H4 (cell line): ENCODE results near the gene GLCCI1. TPM values are rescaled to one million over a fixed set of nuclear protein-coding genes. Genes with fewer than 3 reads are reported as not detected.
"Not testable (repeated sequence)": the region's sequence is repeated elsewhere in the genome, so short reads cannot be mapped to it uniquely, and the experiment has no call there.

ENCODE experiments used
- DNase-seq: peaks from one replicate; pipeline ENCODE4 v3.0.0-alpha.2; 2015; ENCODE audit warnings: low spot score
- total RNA-seq: library from RNA; depleted of rRNA; stranded (reverse); fragments of >200 nt; shearing (Covaris generic); gene quantifications from 2 replicates; pipeline ENCODE4 v1.2.3, GENCODE V29; 2014

The GLCCI1 gene
- total RNA-seq, 1 experiment from 2014 or later: 6.7 TPM

DNA sequence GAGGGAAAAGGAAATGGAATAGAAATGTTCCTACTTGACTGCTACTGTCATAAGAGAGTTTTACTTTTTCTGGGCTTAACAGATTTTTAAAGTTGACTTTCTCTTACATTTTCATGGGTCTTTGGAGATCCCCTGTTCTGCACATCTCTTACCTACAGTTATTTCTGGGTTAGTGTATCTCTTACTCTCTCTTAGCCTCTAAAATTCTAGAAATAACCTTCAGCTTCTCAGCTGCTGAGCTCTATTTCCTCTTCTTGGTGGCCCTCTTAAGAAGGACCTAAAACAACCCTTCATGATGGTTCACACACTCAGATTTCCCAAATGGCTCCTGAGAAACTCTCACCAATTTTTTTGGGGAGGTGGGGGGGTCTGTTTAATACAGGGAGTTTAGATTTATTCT, 79.5 kb downstream of the GLCCI1 start:
- not testable (repeated sequence) for DNase-seq

DNA sequence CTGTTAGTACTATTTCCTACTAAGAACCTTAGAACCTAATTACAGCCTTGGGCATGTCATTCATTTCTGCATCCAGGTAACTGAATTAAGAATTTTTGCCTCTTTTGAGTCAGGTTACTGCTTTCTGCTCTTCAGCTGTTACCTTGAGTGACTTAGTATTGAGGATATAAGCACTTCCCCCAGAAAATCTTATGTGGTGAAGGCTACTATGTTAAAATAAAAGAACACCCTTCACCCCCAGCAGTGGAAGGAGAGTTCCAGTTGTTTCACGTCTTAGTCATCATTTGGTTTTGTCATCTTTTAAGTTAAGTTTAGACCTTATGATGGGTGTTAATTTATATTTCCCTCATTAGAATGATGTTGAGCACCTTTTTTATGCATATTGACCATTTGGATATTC, 82.8 kb downstream of the GLCCI1 start:
- DNase-seq: no peak

DNA sequence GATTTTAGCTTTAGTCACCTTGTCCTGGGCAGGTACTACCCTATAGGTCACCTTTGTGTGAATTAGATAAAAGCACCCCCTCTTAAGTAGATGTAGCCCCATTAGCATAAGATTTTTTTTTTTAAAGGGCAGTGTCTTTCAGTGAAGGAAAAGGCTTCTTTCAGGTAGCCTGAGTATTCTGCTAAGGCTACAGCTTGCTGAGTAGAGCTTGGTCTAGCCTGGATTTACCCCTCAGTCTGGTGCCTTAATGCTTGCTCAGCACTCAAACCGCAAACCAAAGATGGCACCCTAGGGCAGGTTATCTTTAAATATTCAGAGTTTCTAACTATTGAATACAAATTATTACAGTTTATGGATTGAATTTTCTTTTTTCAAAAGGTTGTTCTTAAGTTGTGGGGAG, 83.4 kb downstream of the GLCCI1 start:
- no peak for DNase-seq

DNA sequence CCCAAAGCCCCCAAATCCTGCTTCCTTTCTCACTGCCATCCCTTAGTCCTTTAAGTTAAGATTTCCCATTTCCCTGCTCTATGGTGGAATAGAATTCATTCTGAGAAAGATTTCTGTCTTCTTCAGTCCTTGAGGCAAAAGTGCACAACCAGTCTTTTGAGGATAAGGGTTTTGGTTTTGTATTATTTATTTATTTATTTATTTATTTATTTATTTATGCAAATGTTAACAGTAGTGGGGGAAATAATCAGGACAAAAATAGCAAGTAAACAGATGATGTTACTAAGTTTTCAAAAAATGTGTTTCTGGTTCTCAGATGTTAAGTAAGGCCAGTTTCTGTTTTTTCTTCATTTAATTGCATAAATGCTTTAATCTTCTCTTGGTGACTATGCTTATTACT, 84.2 kb downstream of the GLCCI1 start:
- DNase-seq: no peak

DNA sequence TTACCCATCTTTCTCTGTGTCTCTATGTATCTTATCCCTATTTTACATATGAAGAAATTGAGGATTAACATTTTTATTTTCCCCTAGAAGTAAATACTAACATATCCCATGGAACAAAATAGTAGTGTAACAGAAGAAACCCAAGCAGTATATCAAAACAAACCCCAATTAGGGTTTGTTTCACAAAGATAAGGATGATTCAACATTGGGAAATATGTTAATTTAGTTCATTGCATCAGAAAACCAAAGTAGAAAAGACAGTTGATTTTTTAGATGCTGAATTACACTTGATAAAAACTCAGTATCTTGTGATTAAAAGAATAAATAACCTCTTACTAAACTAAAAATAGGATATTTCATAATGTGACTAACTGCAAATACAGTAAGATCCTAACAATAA, 87.8 kb downstream of the GLCCI1 start:
- no peak for DNase-seq

DNA sequence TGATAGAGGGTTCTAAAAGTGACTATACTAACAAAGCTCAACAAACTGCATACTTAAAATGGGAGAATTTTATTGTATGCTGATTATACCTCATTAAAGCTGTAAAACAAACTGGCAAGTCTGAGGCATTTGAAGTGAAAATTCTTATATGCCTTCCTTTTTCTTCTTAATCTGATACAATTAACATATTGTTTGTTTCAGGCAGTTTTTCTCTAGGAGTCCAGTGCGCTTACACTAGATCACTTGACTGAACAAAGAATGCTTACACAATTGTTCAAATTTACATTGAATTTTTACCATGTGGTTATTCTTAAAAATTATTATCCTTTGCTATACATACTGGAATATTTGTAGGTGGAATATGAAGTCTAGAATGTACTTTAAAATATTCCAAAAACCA, 89.0 kb downstream of the GLCCI1 start:
- no peak for DNase-seq

DNA sequence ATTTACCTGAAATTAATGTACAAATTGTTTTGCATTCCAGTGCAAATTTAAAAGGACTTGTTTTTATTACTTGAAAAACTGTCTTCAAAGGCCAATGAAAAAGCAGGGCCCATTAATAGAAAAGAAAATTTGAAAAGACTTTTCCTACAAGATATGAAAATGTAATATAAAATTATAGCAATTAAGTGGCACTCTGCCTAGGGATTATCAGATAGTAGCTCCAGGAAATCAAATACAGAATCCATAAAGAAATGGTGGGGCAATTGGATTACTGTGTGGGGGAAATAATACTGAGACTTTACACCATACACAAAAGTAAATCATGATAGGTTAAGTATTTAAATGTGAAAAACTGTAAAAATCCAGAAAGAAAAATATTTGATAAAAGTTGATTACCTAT, 89.7 kb downstream of the GLCCI1 start:
- no peak for DNase-seq

DNA sequence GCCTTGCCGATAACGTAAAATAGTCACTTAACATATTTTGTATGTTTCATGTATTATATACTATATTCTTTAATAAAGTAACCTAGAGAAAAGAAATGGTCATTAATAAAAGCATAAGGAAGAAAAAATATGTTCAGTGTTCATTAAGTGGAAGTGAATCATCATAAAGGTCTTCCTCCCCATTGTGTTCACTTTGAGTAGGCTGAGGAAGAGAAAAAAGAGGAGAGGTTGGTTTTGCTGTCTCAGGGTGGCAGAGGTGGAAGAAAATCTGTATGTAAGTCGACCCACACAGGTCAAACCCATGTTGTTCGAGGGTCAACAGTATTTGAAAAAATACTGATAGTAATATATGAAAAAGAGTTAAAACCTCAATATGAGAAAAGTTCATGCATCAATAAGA, 90.3 kb downstream of the GLCCI1 start:
- no peak for DNase-seq

DNA sequence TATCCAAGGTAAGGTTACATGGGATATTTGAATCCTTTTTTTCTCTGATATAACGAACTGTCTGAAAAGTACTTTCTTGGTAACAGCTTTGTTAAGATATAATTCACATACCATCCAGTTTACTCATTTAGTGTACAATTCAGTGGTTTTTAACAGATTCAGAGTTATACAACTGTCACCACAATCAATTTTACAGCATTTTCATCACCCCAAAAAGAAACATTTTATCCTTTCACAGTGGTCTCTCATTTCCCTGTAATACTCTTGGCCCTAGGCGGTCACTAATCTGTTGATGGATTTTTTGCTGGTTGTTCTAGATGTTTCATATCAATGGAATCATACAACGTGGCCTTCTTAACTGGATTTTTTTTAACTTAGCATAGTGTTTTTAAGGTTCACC, 91.6 kb downstream of the GLCCI1 start:
- DNase-seq: no peak

DNA sequence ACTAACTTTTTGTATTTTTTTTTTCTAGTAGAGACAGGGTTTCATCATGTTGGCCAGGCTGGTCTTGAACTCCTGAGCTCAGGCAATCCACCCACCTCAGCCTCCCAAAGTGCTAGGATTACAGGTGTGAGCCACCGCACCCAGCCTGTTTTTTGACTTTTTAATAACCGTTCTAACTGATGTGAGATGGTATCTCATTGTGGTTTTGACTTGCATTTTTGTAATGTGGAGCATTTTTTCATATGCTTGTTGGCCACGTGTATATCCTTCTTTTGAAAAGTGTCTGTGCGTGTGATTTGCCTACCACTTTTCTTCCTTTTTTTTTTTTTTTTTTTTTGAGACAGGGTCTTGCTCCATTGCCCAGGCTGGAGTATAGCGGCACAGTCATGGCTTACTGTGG, 94.7 kb downstream of the GLCCI1 start:
- not testable (repeated sequence) for DNase-seq

DNA sequence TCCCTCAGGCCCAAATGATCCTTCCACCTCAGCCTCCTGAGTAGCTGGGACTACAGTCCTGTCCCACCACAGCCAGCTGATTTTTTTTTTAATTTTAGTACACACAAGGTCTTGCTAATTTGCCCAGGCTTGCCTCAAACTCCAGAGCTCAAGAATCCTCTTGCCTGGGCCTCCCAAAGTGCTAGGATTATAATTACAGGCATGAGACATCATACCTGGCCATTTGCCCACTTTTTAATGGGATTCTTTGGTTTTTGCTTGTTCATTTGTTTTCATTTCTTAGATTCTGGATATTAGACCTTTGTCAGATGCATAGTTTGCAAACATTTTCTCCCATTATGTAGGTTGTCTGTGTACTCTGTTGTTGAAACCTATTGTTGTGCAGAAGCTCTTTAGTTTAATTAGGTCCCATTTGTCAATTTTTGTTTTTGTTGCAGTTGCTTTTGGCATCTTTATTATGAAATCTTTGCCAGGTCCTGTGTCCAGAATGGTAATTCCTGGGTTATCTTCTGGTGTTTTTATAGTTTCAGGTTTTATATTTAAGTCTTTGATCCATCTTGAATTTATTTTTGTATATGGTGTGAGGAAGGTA, 95.2 kb downstream of the GLCCI1 start:
- peak; percentile 58 for DNase-seq

DNA sequence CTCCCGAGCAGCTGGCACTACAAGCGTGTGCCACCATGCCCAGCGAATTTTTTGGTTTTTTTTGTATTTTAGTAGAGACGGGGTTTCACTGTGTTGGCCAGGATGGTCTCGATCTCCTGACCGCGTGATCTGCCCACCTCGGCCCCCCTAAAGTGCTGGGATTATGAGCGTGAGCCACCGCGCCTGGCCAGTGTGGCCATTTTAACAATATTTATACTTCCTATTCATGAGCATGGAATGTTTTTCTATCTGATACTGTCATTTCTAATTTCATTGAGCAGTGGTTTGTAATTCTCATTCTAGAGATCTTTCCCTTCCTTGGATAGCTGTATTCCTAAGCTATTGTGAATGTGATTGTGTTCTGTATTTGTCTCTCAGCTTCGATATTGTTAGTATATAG, 96.2 kb downstream of the GLCCI1 start:
- DNase-seq: no peak

DNA sequence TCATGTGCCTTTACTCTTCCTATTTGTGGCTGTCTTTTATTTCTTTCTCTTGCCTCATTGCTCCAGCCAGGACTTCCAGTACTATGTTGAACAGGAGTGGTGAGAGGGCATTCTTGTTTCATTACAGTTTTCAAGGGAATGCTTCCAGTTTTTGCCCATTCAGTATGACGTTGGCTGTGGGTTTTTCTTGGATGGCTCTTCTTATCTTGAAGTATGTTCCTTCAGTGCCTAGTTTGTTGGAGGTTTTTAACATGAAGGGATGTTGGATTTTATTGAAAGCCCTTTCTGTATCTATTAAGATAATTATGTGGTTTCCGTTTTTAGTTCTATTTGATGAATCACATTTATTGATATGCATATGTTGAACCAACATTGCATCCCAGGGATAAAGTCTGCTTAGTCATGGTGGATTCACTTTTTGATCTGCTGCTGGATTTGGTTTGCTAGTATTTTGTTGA, 96.8 kb downstream of the GLCCI1 start:
- DNase-seq: peak; percentile 92

DNA sequence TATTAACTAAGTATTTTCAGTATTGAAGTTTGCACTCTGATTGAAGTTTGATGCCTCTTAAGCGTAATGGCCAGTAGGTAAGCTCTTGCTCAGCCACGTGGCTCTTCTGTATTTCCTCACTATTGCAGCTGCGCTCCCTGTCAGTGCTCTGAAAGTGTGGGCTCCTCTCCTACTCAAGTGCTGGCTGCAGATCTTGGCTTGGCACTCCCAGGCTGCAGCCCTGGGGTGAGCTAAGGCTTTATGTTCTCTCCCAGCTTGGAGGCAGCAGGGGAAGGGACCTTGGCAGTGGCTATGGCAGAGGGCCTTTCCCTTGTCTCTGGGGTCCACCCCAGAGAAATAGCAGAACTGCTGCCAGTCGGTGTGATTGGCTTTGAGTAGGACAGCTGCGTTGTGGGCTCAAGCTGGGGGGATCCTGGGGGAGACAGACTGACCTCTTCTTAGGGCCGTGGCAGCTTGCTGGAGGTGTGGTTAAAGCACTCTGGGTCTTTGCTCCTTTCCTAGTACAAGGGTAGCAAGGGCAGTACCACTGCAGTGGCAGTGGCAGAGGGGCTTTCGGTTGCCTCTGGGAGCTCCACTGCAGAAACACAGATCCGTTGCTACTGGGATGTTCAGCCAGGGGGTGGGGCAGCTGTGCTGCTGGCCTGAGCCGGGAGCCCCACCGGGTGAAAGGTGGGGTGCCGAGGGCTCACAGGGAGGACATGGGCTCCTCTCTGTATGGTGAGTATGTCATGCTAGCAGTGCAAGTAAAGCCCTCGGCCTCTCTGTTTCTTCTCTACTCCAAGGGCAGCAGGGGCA, 100.5 kb downstream of the GLCCI1 start:
- no peak for DNase-seq

DNA sequence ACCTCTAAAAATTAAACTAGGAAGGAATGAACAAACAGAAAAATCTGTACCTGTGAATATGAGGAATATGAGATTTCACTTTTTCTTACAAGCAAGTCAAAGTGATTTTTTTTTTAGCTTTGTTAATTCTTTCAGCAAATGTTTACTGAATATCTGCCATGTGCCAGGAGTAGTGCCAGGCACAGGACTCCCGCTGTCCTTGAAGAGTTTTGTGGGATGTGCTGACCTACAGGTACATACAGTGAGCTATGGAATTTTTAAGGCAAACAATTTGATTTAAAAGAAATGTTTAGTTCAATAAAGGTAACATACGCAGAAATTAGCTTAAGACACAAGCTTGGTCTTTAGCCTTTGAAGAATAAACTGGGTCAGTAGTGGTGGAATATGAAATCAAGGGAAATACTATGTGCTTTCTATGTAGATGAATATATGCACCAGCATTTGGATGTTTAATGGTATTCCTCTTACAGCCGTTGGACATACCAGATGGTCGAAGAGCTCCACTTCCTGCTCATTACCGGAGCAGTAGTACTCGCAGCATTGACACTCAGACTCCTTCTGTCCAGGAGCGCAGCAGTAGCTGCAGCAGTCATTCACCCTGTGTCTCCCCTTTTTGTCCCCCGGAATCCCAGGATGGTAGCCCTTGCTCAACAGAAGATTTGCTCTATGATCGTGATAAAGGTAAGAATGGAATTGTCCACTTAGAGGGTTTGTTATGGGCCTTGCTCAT, 102.0 kb downstream of the GLCCI1 start:
- no peak for DNase-seq

DNA sequence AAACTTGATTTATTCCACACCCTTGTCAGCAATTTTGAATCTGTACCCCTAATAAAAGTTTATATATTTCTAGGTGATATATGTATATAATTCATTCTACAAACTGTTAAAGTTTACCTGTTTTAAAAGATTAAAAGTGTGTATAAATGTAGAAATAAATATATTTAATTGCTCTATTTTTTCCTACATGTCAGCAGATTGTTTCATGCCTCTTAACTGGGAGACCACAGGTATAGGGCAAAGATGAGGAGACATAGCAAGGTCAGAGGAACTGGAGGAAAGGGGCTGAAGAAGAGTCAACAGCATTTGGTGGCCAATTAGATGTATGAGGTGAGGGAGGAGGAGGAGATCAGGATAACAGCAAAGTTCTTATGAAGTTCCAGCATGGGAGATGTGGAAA, 109.8 kb downstream of the GLCCI1 start:
- no peak for DNase-seq

DNA sequence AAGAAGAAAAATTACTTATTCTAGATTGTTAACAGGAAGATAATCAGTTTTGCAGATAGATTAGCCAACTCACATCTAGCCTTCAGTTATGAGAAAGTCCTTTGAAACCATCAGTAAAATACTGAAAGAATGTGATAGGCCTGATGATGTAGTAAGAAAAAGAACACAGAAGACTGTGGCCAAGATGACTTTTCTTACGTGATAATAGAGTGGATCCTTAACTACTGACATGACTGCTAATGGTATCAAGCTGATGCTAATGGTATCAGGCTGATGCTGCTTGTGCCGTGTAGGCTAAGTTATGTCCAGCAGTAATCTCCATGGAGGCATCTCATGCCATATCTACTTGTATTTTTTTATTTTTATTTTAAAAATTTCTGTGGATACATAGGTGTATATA, 114.2 kb downstream of the GLCCI1 start:
- DNase-seq: no peak

DNA sequence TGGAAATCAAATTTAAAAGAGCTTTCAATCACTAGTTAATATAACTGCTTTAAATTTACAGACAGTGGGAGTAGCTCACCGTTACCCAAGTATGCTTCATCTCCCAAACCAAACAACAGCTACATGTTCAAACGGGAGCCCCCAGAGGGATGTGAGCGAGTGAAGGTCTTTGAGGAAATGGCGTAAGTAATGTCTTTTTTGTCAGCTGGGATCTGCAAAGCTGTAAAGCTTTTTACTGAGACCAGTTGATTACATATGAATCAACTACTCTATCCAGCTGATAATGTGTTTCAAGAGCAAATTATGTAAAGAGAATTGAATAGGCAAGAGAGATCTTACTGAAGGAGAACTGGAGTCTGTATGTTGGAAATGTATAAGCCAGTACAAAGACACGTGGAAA, 116.2 kb downstream of the GLCCI1 start:
- DNase-seq: no peak

DNA sequence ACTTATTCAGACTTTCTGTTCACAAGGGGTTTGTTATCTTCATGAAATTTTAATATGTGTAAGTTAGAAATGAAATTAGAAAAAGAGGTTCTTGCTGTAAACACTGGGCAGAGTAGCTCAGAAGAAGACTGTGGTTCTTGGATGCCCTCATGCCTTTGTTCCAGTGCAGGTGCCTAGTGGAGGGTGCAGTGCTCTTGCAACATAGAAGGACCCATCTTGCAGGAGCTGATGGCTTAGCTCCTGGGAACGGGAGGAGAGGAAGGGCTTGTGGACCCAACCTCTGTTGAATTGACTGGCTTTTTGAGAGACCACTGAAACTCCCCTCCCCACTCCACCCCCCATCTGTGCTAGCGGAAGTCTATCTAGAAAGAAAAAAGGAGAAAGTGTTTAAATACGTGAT, 116.8 kb downstream of the GLCCI1 start:
- DNase-seq: no peak

DNA sequence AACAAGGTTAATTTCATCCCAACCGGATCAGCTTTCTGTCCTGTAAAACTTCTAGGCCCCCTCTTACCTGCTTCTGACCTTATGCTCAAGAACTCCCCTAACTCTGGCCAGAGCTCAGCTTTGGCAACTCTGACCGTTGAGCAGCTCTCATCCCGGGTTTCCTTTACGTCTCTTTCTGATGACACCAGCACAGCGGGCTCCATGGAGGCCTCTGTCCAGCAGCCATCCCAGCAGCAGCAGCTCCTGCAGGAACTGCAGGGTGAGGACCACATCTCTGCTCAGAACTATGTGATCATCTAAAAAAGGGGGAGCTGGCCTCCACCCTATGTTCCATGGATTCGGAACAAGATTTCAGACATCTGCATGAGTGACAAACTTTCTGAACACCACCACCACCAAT, 117.6 kb downstream of the GLCCI1 start:
- no peak for DNase-seq

DNA sequence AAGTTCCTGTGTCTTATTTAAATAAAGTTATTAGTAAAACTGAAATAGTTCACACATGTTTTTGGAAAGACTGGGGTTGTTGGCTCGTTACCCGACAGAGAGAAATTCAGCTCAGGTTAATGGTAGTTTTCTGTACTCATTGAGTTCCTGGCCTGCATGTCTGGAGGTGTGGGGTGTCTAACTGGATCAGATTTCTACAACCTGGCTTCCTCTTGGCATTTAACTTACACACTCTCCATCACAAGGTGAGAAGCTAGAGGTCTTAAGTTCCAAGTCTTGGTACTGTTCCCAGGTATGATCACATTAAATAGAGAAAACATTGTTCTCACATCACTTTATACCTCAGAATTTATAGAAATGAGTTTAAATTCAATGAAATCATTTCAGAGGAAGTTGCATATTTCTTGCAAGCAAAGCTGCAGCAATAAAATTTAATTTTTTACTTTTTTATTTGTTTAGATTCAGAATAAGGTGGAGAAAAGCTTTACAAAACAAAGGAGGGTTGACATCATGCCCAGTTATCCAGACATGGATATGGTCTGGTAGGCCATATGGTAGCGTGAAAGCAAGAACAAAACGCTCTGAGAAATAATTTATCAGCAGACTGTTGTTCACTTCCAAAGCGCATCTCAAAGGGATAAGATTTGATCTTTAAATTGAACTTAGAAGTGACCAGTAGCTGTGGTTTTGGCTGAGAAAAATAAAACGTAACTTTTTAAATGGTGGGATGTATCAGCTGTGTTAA, 120.6 kb downstream of the GLCCI1 start:
- no peak for DNase-seq

DNA sequence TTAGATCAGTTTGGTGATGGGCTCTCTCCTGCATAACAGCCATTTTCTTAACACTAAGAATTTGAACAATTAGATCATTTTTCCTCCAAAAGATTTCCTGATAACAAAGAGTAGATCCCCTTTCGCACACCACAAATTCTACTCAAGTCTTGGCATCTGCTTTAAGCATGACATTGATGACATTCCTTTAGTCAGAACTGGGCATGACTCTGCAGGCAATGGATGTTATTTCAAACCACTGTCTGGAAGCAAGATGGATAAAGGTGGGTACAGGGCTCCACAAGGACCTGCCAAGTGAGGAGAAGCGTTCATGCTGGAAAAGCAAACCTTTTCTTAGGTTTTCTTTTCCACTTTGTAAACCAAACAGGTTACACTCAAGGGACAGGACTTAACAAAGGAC, 123.5 kb downstream of the GLCCI1 start:
- no peak for DNase-seq
